ENCODE results near the gene IRF6.

GRCh38 chr1:209738270-209738669, 67.7 kb downstream of the IRF6 start:
- no peak for TF ChIP-seq CTCF (IDR thresholded peaks at IDR 0.05; ENCODE audit: poor library complexity, severe bottlenecking)
- TF ChIP-seq EZH2 (IDR thresholded peaks at IDR 0.05; ENCODE audit: borderline replicate concordance, insufficient read depth, low read length, poor library complexity, severe bottlenecking): no peak
- TF ChIP-seq EP300 (conservative IDR thresholded peaks at IDR 0.05; ENCODE audit: poor library complexity, severe bottlenecking): no peak
